GM11168 (cell line): ENCODE results near the gene TM4SF1.

Experiments used
- in situ Hi-C: fragments of 300-500 bp; cut with MboI; formaldehyde crosslinking; loops from one replicate; pipeline ENCODE4 v1.12.0; 2022; ENCODE audit warnings: low sequenced_read_pairs; ENCODE audit not compliant: unreplicated experiment

Gene TM4SF1

GRCh38 chr3:149377408-149378364 lies at the start of gene TM4SF1:
Gene TM4SF1, minus strand, starts transcription at chr3:149377649. Its CDS starts 102 bp downstream, at chr3:149377547.
- in situ Hi-C loops = no loop called here

- in situ Hi-C loops = no loop called here
These were observed 48.9 kb upstream of the TM4SF1 start for GRCh38 chr3:149426325-149426724.

- in situ Hi-C loops = no loop called here
These were observed 47.5 kb upstream of the TM4SF1 start for GRCh38 chr3:149424918-149425317.

GRCh38 chr3:149421764-149422163 lies 44.3 kb upstream of the TM4SF1 start:
- in situ Hi-C loops = no loop called here

GRCh38 chr3:149419816-149420215 lies 42.4 kb upstream of the TM4SF1 start:
- in situ Hi-C loops = no loop called here

- in situ Hi-C loops = no loop called here
These were observed 40.3 kb upstream of the TM4SF1 start for GRCh38 chr3:149417727-149418126.

GRCh38 chr3:149417174-149417573 lies 39.7 kb upstream of the TM4SF1 start:
- in situ Hi-C loops = no loop called here

- in situ Hi-C loops = no loop called here
These were observed 38.0 kb upstream of the TM4SF1 start for GRCh38 chr3:149415484-149415883.

GRCh38 chr3:149414557-149415231 lies 37.2 kb upstream of the TM4SF1 start:
- in situ Hi-C loops = no loop called here

- in situ Hi-C loops = no loop called here
These were observed 34.1 kb upstream of the TM4SF1 start for GRCh38 chr3:149411583-149411982.

- in situ Hi-C loops = no loop called here
These were observed 31.9 kb upstream of the TM4SF1 start for GRCh38 chr3:149409351-149409750.

GRCh38 chr3:149407898-149408297 lies 30.4 kb upstream of the TM4SF1 start:
- in situ Hi-C loops = no loop called here

GRCh38 chr3:149406244-149406752 lies 28.8 kb upstream of the TM4SF1 start:
- in situ Hi-C loops = no loop called here

GRCh38 chr3:149403443-149403842 lies 26.0 kb upstream of the TM4SF1 start:
- in situ Hi-C loops = no loop called here

- in situ Hi-C loops = no loop called here
These were observed 25.0 kb upstream of the TM4SF1 start for GRCh38 chr3:149402481-149402880.

GRCh38 chr3:149401926-149402310 lies 24.5 kb upstream of the TM4SF1 start:
- in situ Hi-C loops = no loop called here

- in situ Hi-C loops = no loop called here
These were observed 23.9 kb upstream of the TM4SF1 start for GRCh38 chr3:149401212-149401925.

- in situ Hi-C loops = no loop called here
These were observed 23.2 kb upstream of the TM4SF1 start for GRCh38 chr3:149400645-149401044.

GRCh38 chr3:149398296-149398695 lies 20.8 kb upstream of the TM4SF1 start:
- in situ Hi-C loops = no loop called here

- in situ Hi-C loops = no loop called here
These were observed 20.1 kb upstream of the TM4SF1 start for GRCh38 chr3:149397528-149397927.

GRCh38 chr3:149396476-149396875 lies 19.0 kb upstream of the TM4SF1 start:
- in situ Hi-C loops = no loop called here
